Adrenal gland (tissue), 5 donors: Measurements from ENCODE around the gene TAC3.

ENCODE experiments used
- POLR2A ChIP-seq, 2 donors: fragments of 450-650 bp; IDR thresholded peaks; one replicate each; pipeline ENCODE4 v1.6.1; 2017; ENCODE audit warnings: antibody characterized with exemption in 2 of 2, mild to moderate bottlenecking in 2 of 2, moderate library complexity in 1 of 2
- TF ChIP-seq, protein P1 (sequence below), 6 experiments: fragments of 450-650 bp in 4 of 6; fragments of 200-600 bp in 2 of 6; sonication (generic) in 1 of 6; IDR thresholded peaks; 1 replicate in 5 of 6; 2 replicates in 1 of 6; pipeline versions ENCODE4 v1.5.1 to v1.8.0; 2016 to 2021; ENCODE audit warnings: antibody characterized with exemption in 6 of 6, mild to moderate bottlenecking in 2 of 6, moderate library complexity in 1 of 6
- donor health status: DM: no; HTN: no; CAD: no.

- no peak for TF ChIP-seq POLR2A (IDR thresholded peaks at IDR 0.05)
- TF ChIP-seq, protein P1, sequence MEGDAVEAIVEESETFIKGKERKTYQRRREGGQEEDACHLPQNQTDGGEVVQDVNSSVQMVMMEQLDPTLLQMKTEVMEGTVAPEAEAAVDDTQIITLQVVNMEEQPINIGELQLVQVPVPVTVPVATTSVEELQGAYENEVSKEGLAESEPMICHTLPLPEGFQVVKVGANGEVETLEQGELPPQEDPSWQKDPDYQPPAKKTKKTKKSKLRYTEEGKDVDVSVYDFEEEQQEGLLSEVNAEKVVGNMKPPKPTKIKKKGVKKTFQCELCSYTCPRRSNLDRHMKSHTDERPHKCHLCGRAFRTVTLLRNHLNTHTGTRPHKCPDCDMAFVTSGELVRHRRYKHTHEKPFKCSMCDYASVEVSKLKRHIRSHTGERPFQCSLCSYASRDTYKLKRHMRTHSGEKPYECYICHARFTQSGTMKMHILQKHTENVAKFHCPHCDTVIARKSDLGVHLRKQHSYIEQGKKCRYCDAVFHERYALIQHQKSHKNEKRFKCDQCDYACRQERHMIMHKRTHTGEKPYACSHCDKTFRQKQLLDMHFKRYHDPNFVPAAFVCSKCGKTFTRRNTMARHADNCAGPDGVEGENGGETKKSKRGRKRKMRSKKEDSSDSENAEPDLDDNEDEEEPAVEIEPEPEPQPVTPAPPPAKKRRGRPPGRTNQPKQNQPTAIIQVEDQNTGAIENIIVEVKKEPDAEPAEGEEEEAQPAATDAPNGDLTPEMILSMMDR (IDR thresholded peaks at IDR 0.05): no peak
These were observed 11.7 kb downstream of the TAC3 start for GRCh38 chr12:57004651-57005050.
